ENCODE measurements around the gene NPTX1.

NPTX1 gene

DNA sequence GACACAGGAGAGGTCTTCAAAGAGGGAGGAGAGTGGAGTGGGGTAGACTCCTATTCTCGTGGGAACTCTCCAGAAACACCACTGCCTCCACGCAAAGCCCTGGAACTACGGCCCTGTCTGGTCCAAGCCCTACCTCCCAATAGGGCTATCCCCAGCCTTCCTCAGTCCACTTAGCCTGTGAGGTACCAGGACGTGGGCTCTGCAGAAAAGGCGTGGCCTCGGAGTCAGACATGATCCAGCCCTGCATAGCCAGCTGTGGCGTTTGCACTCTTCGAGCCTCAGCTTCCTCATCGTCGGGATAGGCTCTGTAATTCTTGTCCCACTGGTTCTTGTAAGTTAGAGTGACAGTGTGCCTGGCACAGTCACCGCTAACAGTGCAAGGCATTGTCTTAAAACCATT lies 47.6 kb downstream of the NPTX1 start:
- no peak overlapping the region for H3K4me2 ChIP-seq (ENCODE audit: insufficient read depth, low read length)
- DNase-seq (no peak), ATAC-seq (ENCODE audit: insufficient read depth, low read depth) (no peak)
- H3K9ac ChIP-seq (ENCODE audit: low read depth, low read length): no peak overlapping the region
- H3K27ac ChIP-seq (ENCODE audit: low read length): no peak overlapping the region
- H4K20me1 ChIP-seq (ENCODE audit: insufficient read depth, low read length): no peaks in the 10 kb centered on the region
- H3K4me3 ChIP-seq (ENCODE audit: low read depth in 1 of 2, low read length in 2 of 2): no peak overlapping the region
- H2AFZ ChIP-seq (ENCODE audit: low read depth, low read length): no peak overlapping the region
- H3K79me2 ChIP-seq (ENCODE audit: insufficient read depth, low read length): no peaks in the 10 kb centered on the region
- peaks cover 7% of the 10 kb centered on the region for H3K4me1 ChIP-seq (ENCODE audit: insufficient read depth, low read length)
- TF ChIP-seq, protein P1, sequence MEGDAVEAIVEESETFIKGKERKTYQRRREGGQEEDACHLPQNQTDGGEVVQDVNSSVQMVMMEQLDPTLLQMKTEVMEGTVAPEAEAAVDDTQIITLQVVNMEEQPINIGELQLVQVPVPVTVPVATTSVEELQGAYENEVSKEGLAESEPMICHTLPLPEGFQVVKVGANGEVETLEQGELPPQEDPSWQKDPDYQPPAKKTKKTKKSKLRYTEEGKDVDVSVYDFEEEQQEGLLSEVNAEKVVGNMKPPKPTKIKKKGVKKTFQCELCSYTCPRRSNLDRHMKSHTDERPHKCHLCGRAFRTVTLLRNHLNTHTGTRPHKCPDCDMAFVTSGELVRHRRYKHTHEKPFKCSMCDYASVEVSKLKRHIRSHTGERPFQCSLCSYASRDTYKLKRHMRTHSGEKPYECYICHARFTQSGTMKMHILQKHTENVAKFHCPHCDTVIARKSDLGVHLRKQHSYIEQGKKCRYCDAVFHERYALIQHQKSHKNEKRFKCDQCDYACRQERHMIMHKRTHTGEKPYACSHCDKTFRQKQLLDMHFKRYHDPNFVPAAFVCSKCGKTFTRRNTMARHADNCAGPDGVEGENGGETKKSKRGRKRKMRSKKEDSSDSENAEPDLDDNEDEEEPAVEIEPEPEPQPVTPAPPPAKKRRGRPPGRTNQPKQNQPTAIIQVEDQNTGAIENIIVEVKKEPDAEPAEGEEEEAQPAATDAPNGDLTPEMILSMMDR (IDR thresholded peaks at IDR 0.05; ENCODE audit: borderline replicate concordance, extremely low read depth, low read length, poor library complexity, severe bottlenecking): no peak
- TF ChIP-seq EZH2 (IDR thresholded peaks at IDR 0.05; ENCODE audit: borderline replicate concordance, low read depth, low read length, severe bottlenecking): no peak
- H3K27me3 ChIP-seq (ENCODE audit: insufficient read depth, low read length, poor library complexity): no peaks in the 10 kb centered on the region
- no peaks in the 10 kb centered on the region for H3K36me3 ChIP-seq (ENCODE audit: insufficient read depth, low read length)
- no peaks in the 10 kb centered on the region for H3K9me3 ChIP-seq (ENCODE audit: insufficient read depth, low read length, severe bottlenecking)

DNA sequence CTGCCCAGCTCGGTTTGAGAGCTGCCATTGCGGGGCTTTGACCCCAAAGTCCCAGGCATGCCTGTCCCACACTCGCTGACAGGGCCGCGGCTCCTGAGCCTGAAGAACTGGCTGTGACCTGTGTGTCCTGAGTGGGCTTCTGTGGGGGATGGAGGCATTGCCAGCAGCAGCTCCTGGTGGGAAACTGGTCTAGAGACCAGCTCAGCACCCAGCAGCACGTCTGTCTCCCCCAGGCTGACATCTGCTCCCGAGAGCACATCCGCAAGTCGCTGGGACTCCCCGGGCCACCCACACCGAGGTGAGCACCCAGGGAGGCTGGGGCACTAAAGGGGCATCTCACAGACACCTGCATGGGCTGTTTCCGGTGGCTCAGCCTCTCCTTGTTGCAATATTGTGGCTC lies 48.0 kb downstream of the NPTX1 start:
- Histone ChIP-seq H3K9me3 (ENCODE audit: insufficient read depth, low read length, severe bottlenecking) (no peaks in the 10 kb centered on the region), H3K27ac (ENCODE audit: low read length) (no peak overlapping the region), H3K27me3 (ENCODE audit: insufficient read depth, low read length, poor library complexity) (no peaks in the 10 kb centered on the region), H3K36me3 (ENCODE audit: insufficient read depth, low read length) (no peaks in the 10 kb centered on the region), H3K4me2 (ENCODE audit: insufficient read depth, low read length) (no peak overlapping the region), H3K4me1 (ENCODE audit: insufficient read depth, low read length) (peaks cover 7% of the 10 kb centered on the region), H3K4me3 (ENCODE audit: low read depth in 1 of 2, low read length in 2 of 2) (no peak overlapping the region), H3K9ac (ENCODE audit: low read depth, low read length) (no peak overlapping the region), H2AFZ (ENCODE audit: low read depth, low read length) (no peak overlapping the region), H3K79me2 (ENCODE audit: insufficient read depth, low read length) (no peaks in the 10 kb centered on the region), H4K20me1 (ENCODE audit: insufficient read depth, low read length) (no peaks in the 10 kb centered on the region)
- TF ChIP-seq EZH2 (IDR thresholded peaks at IDR 0.05; ENCODE audit: borderline replicate concordance, low read depth, low read length, severe bottlenecking): no peak
- TF ChIP-seq, protein P1 (IDR thresholded peaks at IDR 0.05; ENCODE audit: borderline replicate concordance, extremely low read depth, low read length, poor library complexity, severe bottlenecking): no peak
- no peak for ATAC-seq (ENCODE audit: insufficient read depth, low read depth)
- DNase-seq: no peak

DNA sequence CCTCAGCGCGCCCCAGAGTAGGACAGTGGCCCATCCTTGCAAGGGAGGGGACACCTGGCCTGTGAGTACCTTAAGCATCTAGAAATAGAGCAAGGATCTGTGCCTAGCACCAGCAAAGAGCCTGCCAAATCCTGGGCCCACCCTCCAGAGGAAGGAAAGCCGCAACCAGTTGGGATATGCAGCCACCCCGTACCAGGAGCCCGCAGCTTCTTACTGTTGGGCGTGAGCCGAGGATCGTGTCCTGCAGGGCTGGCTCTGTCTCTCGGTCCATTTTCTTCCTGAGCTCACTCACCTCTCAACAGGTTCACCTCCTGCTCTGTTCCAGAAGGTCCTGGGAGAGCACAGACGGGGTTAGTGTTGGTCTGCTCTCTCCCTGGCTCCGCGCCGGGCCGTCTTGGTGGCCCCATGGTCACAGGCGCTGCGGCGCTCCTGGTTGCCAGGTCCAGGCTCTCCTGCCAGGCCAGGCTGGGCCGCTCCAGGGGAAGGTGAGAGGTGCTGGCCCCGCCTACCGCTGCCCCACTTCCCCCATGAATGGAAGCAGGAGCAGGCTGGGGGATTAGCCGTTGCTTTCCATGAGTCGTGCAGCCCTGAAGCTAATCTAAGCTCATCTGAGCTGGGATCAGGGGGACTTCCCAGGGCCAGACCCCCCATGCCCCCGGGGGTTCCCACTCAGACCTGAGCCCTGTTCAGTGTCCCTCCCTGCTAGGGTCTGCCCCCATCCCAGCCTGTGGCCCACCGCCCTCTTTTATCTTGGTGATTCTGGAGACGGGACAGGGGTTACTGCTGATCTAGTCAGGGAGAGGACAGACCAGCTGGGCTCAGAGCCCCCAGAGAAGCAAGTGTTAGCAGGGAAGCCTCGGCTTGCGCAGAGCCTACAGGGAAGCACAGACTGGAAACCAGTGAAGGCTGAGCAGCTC lies 48.8 kb downstream of the NPTX1 start:
- Histone ChIP-seq H3K27ac (ENCODE audit: low read length) (0 out of 2 replicates have a peak overlapping the region, but pooled peaks have one; percentile 26), H4K20me1 (ENCODE audit: insufficient read depth, low read length) (no peaks in the 10 kb centered on the region), H3K79me2 (ENCODE audit: insufficient read depth, low read length) (no peaks in the 10 kb centered on the region), H3K9me3 (ENCODE audit: insufficient read depth, low read length, severe bottlenecking) (no peaks in the 10 kb centered on the region), H3K27me3 (ENCODE audit: insufficient read depth, low read length, poor library complexity) (no peaks in the 10 kb centered on the region), H2AFZ (ENCODE audit: low read depth, low read length) (peak overlapping the region; percentile 16; the same call in 1 of the 2 replicates), H3K36me3 (ENCODE audit: insufficient read depth, low read length) (no peaks in the 10 kb centered on the region), H3K4me1 (ENCODE audit: insufficient read depth, low read length) (peaks cover 7% of the 10 kb centered on the region), H3K4me2 (ENCODE audit: insufficient read depth, low read length) (no peak overlapping the region), H3K4me3 (ENCODE audit: low read depth in 1 of 2, low read length in 2 of 2) (no peak overlapping the region), H3K9ac (ENCODE audit: low read depth, low read length) (no peak overlapping the region)
- DNase-seq: no peak
- TF ChIP-seq, protein P1 (IDR thresholded peaks at IDR 0.05; ENCODE audit: borderline replicate concordance, extremely low read depth, low read length, poor library complexity, severe bottlenecking): no peak
- no peak for TF ChIP-seq EZH2 (IDR thresholded peaks at IDR 0.05; ENCODE audit: borderline replicate concordance, low read depth, low read length, severe bottlenecking)
- no peak for ATAC-seq (ENCODE audit: insufficient read depth, low read depth)
